ENCODE data around the gene ADD3. TPM values are rescaled to one million over a fixed set of nuclear protein-coding genes. Genes with fewer than 3 reads are reported as not detected.

ADD3 gene
- total RNA-seq, 1 experiment from 2014 or later: 59.9 TPM

- H3K27ac Mint-ChIP-seq: no peak overlapping the region
- no peak overlapping the region for H4K8ac ChIP-seq (replicated peaks; ENCODE audit: insufficient read length, low read depth, low read length)
- peaks cover 58% of the 10 kb centered on the region for H3K27me3 ChIP-seq (ENCODE audit: insufficient read depth, low read length)
- no peak overlapping the region for H3K9ac ChIP-seq (ENCODE audit: extremely low read depth, insufficient read length, low read length)
- H2BK5ac ChIP-seq (ENCODE audit: insufficient read length, low read length): no peak overlapping the region
- DNase-seq: peak; percentile 1
- no peak overlapping the region for H3K18ac ChIP-seq (ENCODE audit: insufficient read length, low read depth, low read length)
- H3K9me3 Mint-ChIP-seq: peaks cover 0 to 13% of the 10 kb centered on the region in 2 experiments; a peak in 3 of 5 replicates
- H3K36me3 Mint-ChIP-seq (ENCODE audit: insufficient read depth in 1 of 3, low read depth in 3 of 3): no peaks in the 10 kb centered on the region; a peak in 2 of 7 replicates
- H2AFZ ChIP-seq (ENCODE audit: low read length): no peak overlapping the region
- H2BK12ac ChIP-seq (ENCODE audit: insufficient read length, low read depth, low read length): no peak overlapping the region
- no CpG with 5 or more reads among the region's 6 CpGs for WGBS (ENCODE audit: extremely low coverage, insufficient read length, low lambda C conversion rate)
- H3K23ac ChIP-seq (ENCODE audit: insufficient read length, low read depth, low read length): no peak overlapping the region
- no peak overlapping the region for H2AK5ac ChIP-seq (ENCODE audit: insufficient read length, low read length)
- H3K56ac ChIP-seq (ENCODE audit: insufficient read length, low read depth, low read length): no peak overlapping the region
- H3K79me1 ChIP-seq (ENCODE audit: insufficient read depth, low read depth, low read length, poor library complexity, severe bottlenecking): no peaks in the 10 kb centered on the region
- H3K27ac ChIP-seq (ENCODE audit: insufficient read length, low read depth, low read length): no peak overlapping the region
- H3K4me3 Mint-ChIP-seq: no peak overlapping the region
- H3K4ac ChIP-seq (ENCODE audit: low read depth, low read length): no peak overlapping the region
- no peaks in the 10 kb centered on the region for H3K9me3 ChIP-seq (ENCODE audit: control insufficient read depth, low read depth, low read length)
- no peak overlapping the region for H3K14ac ChIP-seq (ENCODE audit: insufficient read depth, low read length)
- peaks cover 99% of the 10 kb centered on the region for H3K27me3 Mint-ChIP-seq (ENCODE audit: low read depth)
- H3K79me2 ChIP-seq (ENCODE audit: insufficient read depth, low read length): no peaks in the 10 kb centered on the region
- H3K4me1 Mint-ChIP-seq: peaks cover 43 to 51% of the 10 kb centered on the region in 2 experiments
- H2BK20ac ChIP-seq (ENCODE audit: low read depth, low read length, poor library complexity, severe bottlenecking): no peak overlapping the region
- H4K5ac ChIP-seq (ENCODE audit: insufficient read length, low read depth, low read length): no peak overlapping the region
- H3K4me2 ChIP-seq (ENCODE audit: insufficient read depth, insufficient read length, low read length): no peak overlapping the region
- TF ChIP-seq CTCF (conservative IDR thresholded peaks at IDR 0.05): no peak
- H3K23me2 ChIP-seq (ENCODE audit: insufficient read length, low read depth, low read length, poor library complexity, severe bottlenecking): no peaks in the 10 kb centered on the region
- H3T11ph ChIP-seq (ENCODE audit: low read length): no peak overlapping the region
- no peak overlapping the region for H4K91ac ChIP-seq (ENCODE audit: insufficient read length, low read depth, low read length)
- H2BK120ac ChIP-seq (ENCODE audit: low read depth, low read length, poor library complexity, severe bottlenecking): no peak overlapping the region
- peaks cover 4% of the 10 kb centered on the region; the same call in 1 of the 2 replicates for H3K4me1 ChIP-seq (ENCODE audit: insufficient read depth, low read length)
- H2BK15ac ChIP-seq (ENCODE audit: low read depth, low read length): no peak overlapping the region
- peaks cover 2% of the 10 kb centered on the region for H4K20me1 ChIP-seq (ENCODE audit: control insufficient read depth, insufficient read depth, insufficient read length)
Measured at GRCh38 chr10:110165239-110165638, 157.5 kb downstream of the ADD3 start.

Measured in H9 (cell line).